HG03280 (cell line): ENCODE measurements around the gene PXN.
A peak's percentile ranks its signal among the peaks of the same experiment; 100 is the strongest.
"Not testable (repeated sequence)": the region's sequence is repeated elsewhere in the genome, so short reads cannot be mapped to it uniquely, and the experiment has no call there.

Source experiments
- ATAC-seq: cut with Tn5 transposase; IDR thresholded peaks from one replicate; pipeline ENCODE4 v1.9.1; 2021; ENCODE audit warnings: mild to moderate bottlenecking, moderate library complexity; ENCODE audit not compliant: unreplicated experiment

Gene PXN

DNA sequence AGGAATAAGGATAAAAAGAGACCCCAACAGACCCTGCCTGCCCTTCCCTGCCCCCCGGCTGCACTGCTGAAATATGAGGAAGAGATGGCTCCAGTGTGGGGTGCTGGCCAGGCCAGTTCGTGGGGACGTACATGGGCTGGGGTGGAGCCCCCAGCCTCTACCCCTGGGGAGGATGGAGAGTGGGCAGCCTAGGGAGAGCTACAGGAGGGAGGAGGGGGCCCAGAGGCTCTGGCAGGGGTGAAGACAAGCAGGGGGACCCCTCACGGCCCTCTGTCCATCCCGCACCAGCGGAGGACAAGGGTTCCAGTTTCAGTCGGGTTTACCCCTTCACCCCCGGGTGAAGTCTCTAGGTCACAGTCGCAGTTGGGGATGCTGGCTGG, 53.6 kb downstream of the PXN start:
- no peak for ATAC-seq

DNA sequence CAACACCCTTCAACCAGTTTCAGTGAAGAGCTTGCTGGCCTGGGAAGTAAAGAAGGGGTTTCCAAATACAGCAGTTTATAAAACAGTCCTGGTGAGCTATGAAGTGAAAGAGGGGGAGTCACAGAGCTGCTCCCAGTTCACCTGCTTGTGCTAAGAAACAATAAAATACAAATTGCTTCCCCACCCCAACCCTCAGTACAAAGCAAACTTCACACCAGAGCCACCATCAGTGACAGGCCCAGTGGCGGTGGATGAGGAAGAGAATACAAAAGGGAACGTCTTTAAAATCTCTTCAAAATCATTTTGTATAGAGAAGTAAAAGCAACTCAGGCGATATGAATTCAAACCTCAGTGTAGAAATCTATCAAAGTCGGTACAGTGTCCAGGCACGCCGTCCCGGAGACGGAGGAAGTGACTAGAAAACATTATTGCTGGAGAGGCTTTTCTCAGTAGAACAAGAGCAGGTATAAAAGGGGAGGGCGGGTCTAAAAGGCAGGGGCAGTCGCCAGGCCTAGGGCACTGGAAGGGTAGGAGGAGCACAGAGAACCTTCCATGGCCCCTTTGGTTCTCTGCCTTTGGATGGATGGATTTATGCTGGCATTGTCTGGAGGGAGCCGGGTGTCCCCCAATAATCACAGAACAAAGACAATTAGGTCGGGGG, 54.2 kb downstream of the PXN start:
- ATAC-seq: no peak

DNA sequence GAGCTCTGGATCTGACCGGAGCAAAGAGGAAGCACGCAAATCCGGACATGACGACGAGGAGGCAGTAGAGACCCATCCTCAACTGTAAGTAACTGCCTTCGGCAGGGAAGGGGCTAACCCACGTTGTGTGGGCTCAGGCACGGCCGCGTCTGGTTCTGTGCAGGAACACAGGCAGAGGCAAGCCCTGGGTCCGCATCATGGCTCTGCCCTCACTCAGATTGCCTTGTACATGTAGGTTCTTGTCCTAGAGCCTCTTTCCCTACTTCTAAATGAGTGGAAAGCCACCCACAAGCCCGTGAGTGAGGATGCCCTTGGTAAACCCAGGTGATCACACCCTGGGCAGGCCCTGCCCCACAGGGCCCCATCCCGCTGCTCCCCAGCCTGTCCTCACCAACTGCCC, 55.7 kb downstream of the PXN start:
- ATAC-seq: no peak

DNA sequence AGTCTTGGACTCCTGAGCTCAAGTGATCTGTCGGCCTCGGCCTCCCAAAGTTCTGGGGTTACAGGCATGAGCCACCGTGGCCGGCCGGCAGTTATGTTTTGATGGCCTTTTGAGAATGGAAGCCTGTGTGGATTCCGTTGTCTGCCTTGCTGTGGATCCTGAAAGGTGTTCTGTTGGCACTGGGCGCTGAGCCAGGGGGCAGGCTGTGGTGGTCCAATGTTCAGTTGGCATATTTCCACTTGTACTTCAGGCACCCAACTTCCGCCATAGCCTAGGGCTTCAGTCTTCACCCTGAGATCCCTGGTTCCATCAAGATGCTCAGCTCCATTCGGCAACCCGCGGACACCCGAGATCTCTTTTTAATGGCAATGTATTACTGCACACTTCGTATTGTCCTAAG, 58.3 kb downstream of the PXN start:
- ATAC-seq: no peak

DNA sequence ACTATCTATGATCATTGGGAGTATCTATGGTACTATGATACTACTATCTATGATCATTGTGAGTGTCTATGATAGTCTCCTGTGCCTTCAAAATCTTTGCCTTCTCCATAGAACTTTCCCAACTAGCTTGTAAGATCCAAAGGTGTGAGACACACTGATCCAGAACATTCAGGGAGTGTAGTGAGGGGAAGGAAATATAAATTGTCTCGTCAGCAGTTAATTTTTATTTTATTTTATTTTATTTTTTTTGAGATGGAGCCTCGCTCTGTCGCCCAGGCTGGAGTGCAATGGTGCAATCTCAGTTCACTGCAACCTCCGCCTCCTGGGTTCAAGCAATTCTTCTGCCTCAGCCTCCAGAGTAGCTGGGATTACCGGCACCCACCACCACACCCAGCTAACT, 58.7 kb downstream of the PXN start:
- not testable (repeated sequence) for ATAC-seq

DNA sequence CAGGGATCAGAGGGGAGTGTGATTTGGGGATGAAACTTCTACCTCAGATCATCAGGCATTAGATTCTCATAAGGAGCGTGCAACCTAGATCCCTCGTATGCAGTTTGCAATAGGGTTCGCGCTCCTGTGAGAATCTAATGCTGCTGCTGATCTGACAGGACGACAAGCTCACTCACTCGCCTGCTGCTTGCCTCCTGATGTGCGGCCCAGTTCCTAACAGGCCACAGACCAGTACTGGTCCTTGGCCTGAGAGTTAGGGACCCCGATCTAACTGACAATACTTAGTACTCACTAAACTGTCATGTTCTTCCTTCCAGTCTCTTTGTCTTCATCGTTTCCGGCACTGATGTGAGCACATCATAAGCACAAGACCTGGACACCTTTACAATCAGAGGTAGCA, 59.3 kb downstream of the PXN start:
- no peak for ATAC-seq

DNA sequence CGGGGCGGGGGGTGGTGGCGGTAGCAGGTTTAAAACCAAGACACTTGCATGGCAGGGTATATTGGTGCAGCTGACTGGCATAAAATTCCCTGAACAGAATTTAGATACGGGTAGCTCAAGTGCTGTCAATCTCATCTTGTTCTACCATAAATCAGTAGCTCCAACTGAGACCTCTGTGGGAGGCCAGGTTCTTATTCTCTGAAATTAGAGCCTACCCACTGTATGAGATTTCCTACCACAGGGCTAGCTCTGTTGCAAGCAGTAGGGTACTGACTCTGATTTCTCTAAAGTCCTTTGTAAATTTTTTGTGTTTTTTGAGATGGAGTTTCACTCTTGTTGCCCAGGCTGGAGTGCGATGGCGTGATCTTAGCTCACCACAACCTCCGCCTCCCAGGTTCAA, 61.4 kb downstream of the PXN start:
- no peak for ATAC-seq

DNA sequence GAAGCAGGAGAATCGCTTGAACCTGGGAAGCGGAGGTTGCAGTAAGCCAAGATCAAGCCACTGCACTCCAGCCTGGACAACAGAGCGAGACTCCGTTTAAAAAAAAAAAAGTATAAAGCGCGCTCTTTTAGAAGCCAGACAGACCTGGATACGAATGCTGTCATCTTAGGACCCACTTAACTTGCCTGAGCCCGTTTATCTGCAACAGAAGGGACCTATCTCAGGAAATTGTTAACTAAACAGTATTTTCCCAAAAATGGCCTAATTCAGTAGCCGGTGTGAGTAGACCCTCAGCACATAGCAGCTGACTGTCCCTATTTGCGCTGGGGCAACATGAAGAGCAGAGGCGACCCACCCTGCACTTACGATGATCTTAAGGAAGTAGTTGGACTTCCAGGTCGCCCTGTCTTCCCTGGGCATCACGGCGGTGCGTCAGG, 65.1 kb downstream of the PXN start:
- ATAC-seq: no peak

DNA sequence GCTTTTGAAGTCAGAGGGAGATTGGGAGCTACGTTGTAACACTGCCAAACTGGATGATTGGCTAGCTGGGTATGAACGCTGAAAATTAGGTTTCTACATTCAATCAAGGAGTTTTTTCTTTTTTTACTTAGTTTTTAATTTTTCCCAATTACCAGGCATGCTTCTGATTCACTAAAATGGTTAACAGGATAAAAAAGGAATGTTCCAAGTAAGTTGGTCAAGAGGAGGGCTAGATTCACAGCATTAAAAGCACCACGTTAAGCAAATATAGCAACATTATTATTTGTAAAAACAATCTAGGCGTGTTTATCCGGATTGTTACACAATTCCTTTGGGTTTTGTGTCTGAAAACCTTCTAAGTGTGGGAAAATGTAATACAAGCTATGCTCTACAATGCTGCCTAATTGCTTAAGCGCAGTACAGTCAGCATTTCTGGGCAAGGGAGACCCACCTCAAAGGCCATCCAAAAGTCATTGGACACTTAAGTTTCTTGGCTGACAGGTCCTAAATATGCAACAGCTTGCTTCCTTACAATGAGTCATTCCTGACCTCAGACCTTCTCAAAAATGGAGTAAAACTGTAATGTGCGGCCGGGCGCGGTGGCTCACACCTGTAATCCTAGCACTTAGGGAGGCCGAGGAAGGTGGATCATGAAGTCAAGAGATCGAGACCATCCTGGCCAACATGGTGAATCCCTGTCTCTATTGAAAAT, 65.8 kb downstream of the PXN start:
- ATAC-seq: no peak

DNA sequence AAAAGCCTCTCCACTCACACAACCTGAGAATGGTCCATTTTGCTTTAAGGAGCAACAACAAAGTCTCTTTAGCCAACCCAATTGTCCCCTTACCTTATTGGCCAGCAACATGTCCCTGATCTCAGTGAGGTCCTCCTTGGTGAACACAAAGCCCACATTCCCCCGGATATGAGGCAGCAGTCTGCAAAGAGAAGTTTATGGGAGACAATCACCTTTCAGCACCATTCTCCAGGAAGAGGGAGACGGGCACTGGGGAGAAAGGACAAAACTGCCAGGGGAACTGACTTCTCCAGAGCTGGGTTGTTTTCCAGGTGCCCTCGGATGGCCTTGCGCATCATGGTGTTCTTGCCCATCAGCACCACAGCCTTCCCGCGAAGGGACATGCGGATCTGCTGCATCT, 66.5 kb downstream of the PXN start:
- ATAC-seq: no peak

DNA sequence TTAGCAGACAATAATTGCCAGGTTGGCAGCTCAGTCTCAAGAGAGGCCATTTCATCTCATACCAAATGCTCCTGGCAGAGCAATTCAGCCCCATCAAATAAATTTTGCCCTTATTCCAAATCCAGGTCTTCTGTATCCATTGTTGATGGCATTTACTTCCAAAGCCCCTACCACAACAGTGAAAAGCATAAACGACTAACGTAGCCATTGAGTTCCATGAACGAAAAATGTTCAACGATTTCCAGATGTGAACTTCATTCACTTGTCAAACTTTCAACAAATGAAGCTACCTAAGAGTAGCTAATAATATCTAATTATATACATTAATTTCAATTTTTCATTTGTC, 68.0 kb downstream of the PXN start:
- no peak for ATAC-seq

DNA sequence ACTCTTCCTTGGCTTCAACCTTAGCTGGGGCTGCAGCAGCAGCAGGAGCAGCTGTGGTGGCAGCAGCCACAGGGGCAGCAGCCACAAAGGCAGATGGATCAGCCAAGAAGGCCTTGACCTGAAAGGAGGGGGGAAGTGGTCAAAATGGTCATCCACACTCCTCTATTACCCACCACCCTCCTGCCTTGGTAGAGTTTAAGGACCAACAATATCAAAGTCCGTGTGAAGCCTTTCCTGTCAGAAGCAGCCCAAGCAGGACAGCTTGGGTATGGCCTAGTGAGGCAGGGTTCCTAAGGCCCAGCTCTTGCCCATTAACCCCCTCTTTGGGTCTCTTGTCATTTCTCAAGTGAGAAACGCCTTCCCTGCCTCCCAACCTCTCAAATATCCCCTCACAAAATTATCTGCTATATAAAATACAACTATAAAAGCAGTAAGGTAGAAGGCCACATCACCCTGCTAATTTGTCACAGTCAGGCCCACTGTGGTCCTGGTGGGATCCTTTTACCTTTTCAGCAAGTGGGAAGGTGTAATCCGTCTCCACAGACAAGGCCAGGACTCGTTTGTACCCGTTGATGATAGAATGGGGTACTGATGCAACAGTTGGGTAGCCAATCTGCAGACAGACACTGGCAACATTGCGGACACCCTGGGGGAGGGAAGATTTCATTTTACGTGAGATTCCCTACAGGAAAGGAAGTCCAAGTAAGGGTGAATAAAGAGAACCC, 68.6 kb downstream of the PXN start:
- not testable (repeated sequence) for ATAC-seq

DNA sequence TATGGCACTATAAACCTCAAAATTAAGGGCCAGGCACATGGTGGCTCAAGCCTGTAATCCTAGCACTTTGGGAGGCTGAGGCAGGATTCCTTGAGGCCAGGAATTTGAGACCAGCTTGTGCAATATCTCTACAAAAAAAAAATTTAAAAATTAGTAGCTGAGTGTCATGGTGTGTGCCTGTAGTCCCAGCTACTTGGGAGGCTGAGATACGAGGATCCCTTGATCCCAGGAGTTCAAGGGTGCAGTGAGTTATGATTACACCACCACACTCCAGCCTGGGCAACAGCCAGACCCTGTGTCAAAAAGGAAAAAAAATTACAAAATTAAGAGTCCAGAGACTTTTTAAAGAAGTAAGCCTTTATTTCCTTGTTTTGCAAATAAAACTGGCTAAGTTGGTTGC, 69.2 kb downstream of the PXN start:
- ATAC-seq: no peak

DNA sequence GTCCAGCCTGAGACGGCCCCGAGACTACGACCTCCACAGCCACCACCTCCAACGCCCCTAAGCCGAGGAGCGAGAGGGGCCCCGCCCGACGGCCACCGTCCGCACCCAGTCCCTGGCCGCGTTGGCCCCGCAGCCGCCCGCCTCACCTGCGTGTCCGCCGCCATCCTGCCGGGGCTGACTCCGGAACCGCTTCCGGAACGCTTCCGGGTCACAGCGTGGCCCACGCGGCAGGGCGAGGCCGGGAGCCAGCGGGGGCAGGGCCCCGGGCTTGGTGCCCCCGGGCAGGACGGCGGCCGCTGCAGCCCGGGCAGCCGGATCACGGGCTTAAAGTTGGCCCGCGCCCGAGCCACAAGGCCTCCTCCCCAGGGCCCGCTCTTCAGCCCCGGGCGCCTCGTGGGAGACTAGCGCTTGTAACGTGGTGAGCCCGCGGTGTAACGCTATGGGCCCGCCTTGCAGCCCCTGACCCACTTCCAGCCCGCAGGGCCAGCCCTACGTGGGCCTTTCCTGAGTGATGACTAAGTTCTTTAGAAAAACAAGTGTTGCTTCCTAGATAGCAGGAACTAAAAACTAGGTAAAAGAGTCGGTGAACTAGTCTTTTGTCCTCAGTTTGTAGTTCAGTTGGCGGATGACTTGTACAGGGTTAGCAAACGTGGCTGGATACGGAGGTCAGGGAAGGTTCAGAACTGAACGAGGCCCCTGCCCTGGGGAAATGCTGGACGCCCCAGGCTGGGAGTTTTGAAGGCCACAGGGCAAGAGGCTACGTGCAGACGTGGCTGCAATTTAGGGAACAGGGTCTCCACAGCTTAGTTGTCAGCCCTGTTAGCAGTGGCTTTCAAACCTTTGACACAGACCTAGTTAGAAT, 70.8 kb downstream of the PXN start, which contains the start of gene GCN1:
Gene GCN1, minus strand, starts transcription at position 182 of the 862 bp plus-strand sequence. Its CDS starts 18 bp downstream, at position 164.
- ATAC-seq: peak; percentile 75

DNA sequence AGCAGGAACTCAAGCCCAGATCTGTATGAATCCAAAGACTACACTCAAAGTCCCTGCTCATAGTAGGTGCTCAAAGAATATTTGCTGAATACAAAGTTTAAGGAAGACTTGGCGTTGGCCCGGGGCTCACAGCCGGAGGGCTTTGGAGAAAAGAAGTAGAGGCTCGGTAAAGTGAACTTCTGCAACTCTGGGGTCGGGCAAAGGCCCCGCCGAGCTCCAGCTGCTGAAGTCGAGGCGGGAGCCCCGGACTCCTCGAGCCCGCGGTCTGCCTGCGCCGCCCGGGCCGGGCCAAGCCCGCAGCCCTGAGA, 71.3 kb downstream of the PXN start:
- ATAC-seq: peak; percentile 32

DNA sequence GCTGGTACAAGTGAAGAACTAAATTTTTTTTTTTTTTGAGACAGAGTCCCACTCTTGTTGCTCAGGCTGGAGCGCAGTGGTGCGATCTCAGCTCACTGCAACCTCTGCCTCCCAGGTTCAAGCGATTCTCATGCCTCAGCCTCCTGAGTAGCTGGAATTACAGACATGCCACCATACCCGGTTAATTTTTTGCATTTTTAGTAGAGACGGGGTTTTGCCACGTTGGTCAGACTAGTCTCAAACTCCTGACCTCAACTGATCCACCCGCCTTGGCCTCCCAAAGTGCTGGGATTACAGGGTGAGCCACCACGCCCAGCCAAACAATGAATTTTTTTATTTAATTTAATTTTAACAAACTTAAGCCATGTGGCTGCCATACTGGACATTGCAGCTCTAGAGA, 72.2 kb downstream of the PXN start:
- ATAC-seq: not testable (repeated sequence)

DNA sequence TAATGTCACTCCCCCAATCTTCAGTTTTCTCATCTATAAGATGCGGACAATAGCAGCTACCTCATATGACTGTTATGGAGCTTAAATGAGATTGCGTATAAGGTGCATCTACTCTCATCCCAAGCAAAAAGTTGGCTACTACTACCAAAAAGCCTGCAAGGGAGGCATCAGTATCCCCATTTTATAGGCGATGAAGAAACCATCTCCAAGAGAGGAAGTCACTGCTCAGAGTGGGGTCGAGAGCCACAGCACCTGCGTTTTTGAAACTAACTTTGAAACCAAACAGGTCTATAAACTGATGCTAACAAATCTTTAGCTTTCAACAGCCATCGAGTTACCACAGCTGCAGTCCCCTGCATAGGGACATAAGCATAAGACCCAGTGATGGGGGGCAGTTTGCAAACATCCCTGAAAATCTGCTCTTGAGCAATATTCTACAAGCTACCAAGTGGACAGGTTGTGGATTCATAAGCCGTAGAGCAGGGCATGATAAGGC, 74.5 kb downstream of the PXN start:
- no peak for ATAC-seq

DNA sequence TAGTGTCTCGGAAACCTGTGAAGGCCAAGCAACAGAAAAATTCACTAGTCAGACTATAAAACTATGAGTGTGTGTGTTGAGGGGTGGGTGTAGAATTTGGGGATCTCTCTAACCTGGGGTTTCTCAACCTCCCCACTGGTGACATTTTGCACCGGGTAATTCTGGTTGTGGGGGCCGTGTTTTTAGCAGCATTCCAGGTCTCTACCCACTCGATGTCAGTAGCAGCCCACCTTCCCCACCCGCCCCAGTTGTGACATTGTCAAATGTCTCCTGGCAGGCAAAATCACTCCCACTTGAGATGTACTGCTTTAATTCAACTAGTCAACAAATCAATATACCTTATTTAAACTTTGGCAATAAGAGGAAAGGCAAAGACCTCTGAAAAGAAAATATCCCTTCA, 75.1 kb downstream of the PXN start:
- ATAC-seq: no peak

DNA sequence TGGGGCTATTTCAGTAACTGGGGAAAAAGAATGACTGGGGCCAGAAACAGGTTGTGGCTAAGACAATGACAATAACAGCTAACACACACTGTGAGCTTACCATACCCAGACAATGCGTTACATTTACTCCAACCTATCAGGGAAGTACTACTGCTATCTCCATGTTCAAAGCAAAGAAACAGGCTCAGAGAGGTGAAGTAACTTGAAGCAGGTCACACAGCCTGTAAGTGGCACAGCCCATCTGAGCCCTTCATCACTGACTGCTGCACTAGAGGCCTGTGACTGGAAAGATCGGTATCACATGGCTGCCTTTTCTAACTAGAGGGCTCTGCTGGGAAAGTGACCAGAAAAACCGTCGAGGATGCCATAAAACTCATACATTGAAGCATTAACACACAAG, 78.9 kb downstream of the PXN start:
- no peak for ATAC-seq

DNA sequence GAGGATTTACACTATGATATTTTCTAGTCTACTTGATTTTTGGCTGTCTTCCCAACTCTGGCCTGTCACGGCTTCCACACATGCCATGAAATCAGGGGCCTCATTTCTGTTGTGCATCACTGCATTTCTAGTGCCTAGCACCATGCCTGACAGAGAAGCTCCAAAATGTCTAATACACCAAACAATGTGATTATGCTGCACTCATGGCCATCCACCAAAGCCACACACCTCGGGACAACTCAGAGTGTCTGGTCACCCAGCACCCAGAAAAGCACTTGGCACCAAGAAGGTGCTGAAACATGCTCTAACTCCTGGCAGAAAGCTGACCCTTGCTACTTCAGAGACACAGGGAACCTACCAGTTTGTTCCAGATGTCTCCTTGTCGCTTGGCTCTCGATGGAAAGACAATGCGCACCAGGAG, 82.3 kb downstream of the PXN start:
- ATAC-seq: no peak

DNA sequence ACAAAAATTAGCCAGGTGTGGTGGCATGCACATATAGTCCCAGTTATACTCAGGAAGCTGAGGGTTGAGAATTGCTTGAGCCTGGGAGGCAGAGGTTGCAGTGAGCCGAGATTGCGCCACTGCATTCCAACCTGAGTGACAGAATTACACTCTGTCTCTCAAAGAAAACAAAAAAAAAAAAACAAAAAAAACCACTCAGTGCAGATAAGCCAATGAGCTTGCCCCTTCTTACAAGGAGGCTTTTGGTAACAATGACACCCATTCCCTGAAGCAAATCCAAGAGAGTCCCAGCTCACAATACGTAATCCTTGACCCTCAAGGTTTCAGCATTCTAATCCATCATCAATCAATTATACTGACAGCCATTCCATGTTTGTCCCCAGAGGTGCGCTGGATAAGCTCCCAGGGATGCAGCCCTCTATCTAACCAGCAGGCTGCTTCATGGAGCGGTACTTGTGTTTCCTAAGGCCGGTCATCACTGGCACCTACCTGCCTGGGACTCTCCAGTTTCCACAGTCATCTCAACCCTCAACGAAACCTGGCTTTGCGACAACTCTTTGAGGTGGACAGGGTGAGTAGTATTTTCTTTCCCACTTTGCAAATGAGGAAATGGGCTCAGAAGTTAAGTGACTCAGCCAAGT, 83.4 kb downstream of the PXN start:
- no peak for ATAC-seq
